OCI-LY1 (cell line): ENCODE results near the gene SDCCAG8.

Experiments used
- H2AFZ ChIP-seq: fragments of 200-600 bp; sonication (generic), shearing (Covaris generic); 2 replicates; pipeline ENCODE4 v1.6.0; 2014; ENCODE audit warnings: antibody characterized with exemption, mild to moderate bottlenecking, low read length
- H3F3A ChIP-seq: fragments of 200-600 bp; sonication (generic), shearing (Covaris generic); 2 replicates; pipeline ENCODE4 v1.6.0; 2014; ENCODE audit warnings: mild to moderate bottlenecking, antibody characterized with exemption, low read length, moderate library complexity; ENCODE audit not compliant: insufficient read depth
- H3K27ac ChIP-seq: fragments of 200-600 bp; sonication (generic); 2 replicates; pipeline ENCODE4 v1.5.1; 2014; ENCODE audit warnings: low read length, mixed run types, mild to moderate bottlenecking, low read depth; ENCODE audit not compliant: poor library complexity, severe bottlenecking
- H3K27me3 ChIP-seq: fragments of 200-600 bp; sonication (generic); 2 replicates; pipeline ENCODE4 v1.6.0; 2014; ENCODE audit warnings: antibody characterized with exemption, mild to moderate bottlenecking, low read length, moderate library complexity; ENCODE audit not compliant: insufficient read depth
- H3K36me3 ChIP-seq: fragments of 200-600 bp; sonication (generic); 2 replicates; pipeline ENCODE4 v1.6.1; 2014; ENCODE audit warnings: mild to moderate bottlenecking, antibody characterized with exemption, low read length, moderate library complexity, mixed read lengths; ENCODE audit not compliant: insufficient read depth
- H3K4me1 ChIP-seq: fragments of 200-600 bp; sonication (generic); 2 replicates; pipeline ENCODE4 v1.5.1; 2014; ENCODE audit warnings: mild to moderate bottlenecking, low read length, moderate library complexity; ENCODE audit not compliant: insufficient read depth, severe bottlenecking
- H3K4me2 ChIP-seq: fragments of 200-600 bp; sonication (generic), shearing (Covaris generic); 2 replicates; pipeline ENCODE4 v1.6.1; 2014; ENCODE audit warnings: low read length
- H3K4me3 ChIP-seq: fragments of 200-600 bp; sonication (generic); 2 replicates; pipeline ENCODE4 v1.5.1; 2014; ENCODE audit warnings: low read length, low read depth, mild to moderate bottlenecking, mixed read lengths; ENCODE audit not compliant: poor library complexity, severe bottlenecking
- H3K79me2 ChIP-seq: fragments of 200-600 bp; shearing (Covaris generic); 2 replicates; pipeline ENCODE4 v1.6.1; 2016; ENCODE audit warnings: mixed run types, low read length, mixed read lengths; ENCODE audit not compliant: insufficient read depth
- H3K9ac ChIP-seq: fragments of 200-600 bp; sonication (generic), shearing (Covaris generic); 2 replicates; pipeline ENCODE4 v1.6.1; 2014; ENCODE audit warnings: mild to moderate bottlenecking, low read length, mixed read lengths
- H3K9me2 ChIP-seq: fragments of 200-600 bp; sonication (generic), shearing (Covaris generic); 2 replicates; pipeline ENCODE4 v1.6.1; 2014; ENCODE audit warnings: low read depth, mild to moderate bottlenecking, low read length, mixed read lengths
- H3K9me3 ChIP-seq: fragments of 200-600 bp; shearing (Covaris generic); 2 replicates; pipeline ENCODE4 v1.6.1; 2014; ENCODE audit warnings: low read length, mixed read lengths
- H4K20me1 ChIP-seq: fragments of 200-600 bp; sonication (generic), shearing (Covaris generic); 2 replicates; pipeline ENCODE4 v1.6.0; 2016; ENCODE audit warnings: mild to moderate bottlenecking, low read length; ENCODE audit not compliant: insufficient read depth
- EZH2 ChIP-seq: fragments of 200-600 bp; sonication (generic), shearing (Covaris generic); IDR thresholded peaks from 2 replicates; pipeline ENCODE4 v1.8.0; 2017; ENCODE audit warnings: borderline replicate concordance, mixed run types, mild to moderate bottlenecking, antibody characterized with exemption, low read length, moderate library complexity, mixed read lengths
- TF ChIP-seq, protein P1 (sequence below): fragments of 200-600 bp; sonication (generic), shearing (Covaris generic); IDR thresholded peaks from 2 replicates; pipeline ENCODE4 v1.5.1; 2017; ENCODE audit warnings: mild to moderate bottlenecking, antibody characterized with exemption, low read length, moderate library complexity, mixed read lengths

Gene SDCCAG8

DNA sequence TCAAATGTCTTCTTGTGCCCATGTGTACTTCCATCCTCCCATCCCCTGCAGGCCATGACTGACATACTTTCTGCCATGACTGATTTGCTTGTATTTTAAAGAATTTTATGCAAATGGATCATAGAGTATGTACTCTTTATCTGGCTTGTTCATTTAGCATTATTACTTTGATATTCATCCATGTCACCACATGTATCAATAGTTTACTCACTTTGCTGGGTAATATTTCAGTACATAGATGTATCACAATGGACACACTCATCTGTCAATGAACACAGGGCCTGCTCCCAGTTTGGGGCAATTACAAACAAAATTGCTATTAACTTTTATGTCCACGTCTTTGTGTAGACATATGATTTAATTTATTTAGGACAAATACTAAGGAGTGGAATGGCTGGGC is 259.1 kb downstream of the SDCCAG8 start:
- H3K27ac ChIP-seq: no peak overlapping the region
- H3K9ac ChIP-seq: no peak overlapping the region
- no peak overlapping the region for H2AFZ ChIP-seq
- H4K20me1 ChIP-seq: no peaks in the 10 kb centered on the region
- H3K4me3 ChIP-seq: no peak overlapping the region
- TF ChIP-seq, protein P1, sequence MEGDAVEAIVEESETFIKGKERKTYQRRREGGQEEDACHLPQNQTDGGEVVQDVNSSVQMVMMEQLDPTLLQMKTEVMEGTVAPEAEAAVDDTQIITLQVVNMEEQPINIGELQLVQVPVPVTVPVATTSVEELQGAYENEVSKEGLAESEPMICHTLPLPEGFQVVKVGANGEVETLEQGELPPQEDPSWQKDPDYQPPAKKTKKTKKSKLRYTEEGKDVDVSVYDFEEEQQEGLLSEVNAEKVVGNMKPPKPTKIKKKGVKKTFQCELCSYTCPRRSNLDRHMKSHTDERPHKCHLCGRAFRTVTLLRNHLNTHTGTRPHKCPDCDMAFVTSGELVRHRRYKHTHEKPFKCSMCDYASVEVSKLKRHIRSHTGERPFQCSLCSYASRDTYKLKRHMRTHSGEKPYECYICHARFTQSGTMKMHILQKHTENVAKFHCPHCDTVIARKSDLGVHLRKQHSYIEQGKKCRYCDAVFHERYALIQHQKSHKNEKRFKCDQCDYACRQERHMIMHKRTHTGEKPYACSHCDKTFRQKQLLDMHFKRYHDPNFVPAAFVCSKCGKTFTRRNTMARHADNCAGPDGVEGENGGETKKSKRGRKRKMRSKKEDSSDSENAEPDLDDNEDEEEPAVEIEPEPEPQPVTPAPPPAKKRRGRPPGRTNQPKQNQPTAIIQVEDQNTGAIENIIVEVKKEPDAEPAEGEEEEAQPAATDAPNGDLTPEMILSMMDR: no peak
- no peak for TF ChIP-seq EZH2
- H3K27me3 ChIP-seq: no peaks in the 10 kb centered on the region
- H3K4me1 ChIP-seq: no peaks in the 10 kb centered on the region
- no peaks in the 10 kb centered on the region for H3F3A ChIP-seq
- H3K4me2 ChIP-seq: no peak overlapping the region
- no peaks in the 10 kb centered on the region for H3K9me3 ChIP-seq
- no peaks in the 10 kb centered on the region for H3K9me2 ChIP-seq
- H3K36me3 ChIP-seq: no peaks in the 10 kb centered on the region
- no peaks in the 10 kb centered on the region for H3K79me2 ChIP-seq

DNA sequence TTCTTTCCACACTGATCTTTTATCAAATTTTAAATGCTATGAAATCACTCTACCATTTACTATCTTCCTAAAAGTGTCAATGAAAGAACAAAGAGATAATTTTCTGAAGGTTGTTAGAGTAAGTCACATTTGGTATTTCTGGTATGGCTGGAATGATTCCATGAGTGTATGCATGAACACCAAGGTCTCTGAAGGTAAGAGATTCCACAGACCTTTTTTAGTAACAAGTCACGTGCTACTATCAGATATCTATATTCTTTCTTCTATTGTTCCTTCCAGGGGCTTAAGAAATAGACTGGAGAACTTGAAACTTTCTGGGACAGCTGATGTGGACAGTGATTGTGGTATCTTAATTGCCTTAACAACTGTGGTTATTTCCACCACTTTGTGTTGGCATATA is 265.0 kb downstream of the SDCCAG8 start:
- Histone ChIP-seq H3K36me3 (no peaks in the 10 kb centered on the region), H3K9me2 (no peaks in the 10 kb centered on the region), H3K79me2 (no peaks in the 10 kb centered on the region), H3K9me3 (no peaks in the 10 kb centered on the region), H3F3A (no peaks in the 10 kb centered on the region), H3K9ac (no peak overlapping the region), H3K27me3 (no peaks in the 10 kb centered on the region), H4K20me1 (no peaks in the 10 kb centered on the region), H3K4me2 (no peak overlapping the region), H2AFZ (no peak overlapping the region), H3K27ac (no peak overlapping the region), H3K4me3 (no peak overlapping the region), H3K4me1 (no peaks in the 10 kb centered on the region)
- TF ChIP-seq, protein P1: no peak
- TF ChIP-seq EZH2: no peak

DNA sequence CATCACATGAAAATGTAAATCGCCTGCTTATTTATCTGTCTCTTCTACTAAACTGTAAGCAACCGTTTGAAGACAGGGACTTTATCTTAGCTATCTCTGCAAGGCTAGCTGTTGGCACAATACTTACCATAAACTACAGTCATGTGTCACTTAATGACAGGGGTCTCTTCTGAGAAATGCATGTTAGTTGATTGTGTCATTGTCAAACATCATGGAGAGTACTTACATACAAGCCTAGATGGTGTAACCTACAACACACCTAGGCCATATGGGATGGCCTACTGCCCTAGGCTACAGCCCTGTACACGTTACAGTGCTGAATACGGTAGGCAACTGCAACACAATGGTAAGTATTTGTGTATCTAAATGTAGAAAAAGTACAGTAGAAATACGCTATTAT is 267.9 kb downstream of the SDCCAG8 start:
- H3K4me1 ChIP-seq: no peaks in the 10 kb centered on the region
- H3K9me2 ChIP-seq: no peaks in the 10 kb centered on the region
- H3K9me3 ChIP-seq: no peaks in the 10 kb centered on the region
- no peak overlapping the region for H3K4me2 ChIP-seq
- H3K36me3 ChIP-seq: no peaks in the 10 kb centered on the region
- no peak overlapping the region for H3K9ac ChIP-seq
- H3F3A ChIP-seq: no peaks in the 10 kb centered on the region
- TF ChIP-seq, protein P1: no peak
- no peak for TF ChIP-seq EZH2
- no peak overlapping the region for H3K27ac ChIP-seq
- H3K4me3 ChIP-seq: no peak overlapping the region
- no peaks in the 10 kb centered on the region for H3K27me3 ChIP-seq
- H3K79me2 ChIP-seq: no peaks in the 10 kb centered on the region
- no peaks in the 10 kb centered on the region for H4K20me1 ChIP-seq
- no peak overlapping the region for H2AFZ ChIP-seq
